ENCODE results near the gene HS3ST4. TPM values are rescaled to one million over a fixed set of nuclear protein-coding genes. Genes with fewer than 3 reads are reported as not detected.

HS3ST4 gene
- total and polyA plus RNA-seq, 11 donors = not detected

DNA sequence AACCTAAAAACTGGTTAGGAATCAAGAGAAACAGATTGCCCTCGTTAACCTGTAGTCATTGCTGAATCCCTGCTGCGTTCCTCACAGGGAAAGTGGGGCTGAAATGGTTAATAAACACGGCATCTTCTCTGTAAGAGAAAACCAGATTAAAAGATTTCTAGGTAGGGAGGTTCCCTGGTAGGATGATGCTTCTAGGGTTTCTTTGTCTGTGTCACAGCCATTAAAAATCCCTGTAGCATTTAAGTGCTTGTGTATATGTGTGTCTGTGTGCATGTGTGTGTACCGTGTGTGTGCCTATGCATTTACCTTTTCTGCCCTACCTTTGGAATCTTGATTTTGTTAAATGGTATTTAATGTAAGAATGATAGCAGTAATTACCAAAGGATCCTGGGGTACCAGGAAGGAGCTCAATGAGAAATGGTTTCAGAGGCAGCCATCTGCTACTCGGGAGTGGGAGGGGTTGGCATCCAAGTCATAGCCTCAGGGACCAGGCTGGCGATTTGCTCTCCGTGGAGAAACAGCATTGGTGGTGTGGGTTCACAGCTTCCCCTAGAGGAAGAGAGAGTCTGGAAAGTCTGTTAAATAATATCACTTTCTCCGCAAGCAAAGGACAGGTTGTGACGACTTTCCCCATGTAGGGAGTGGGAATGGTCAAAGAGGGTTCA is 177.1 kb downstream of the HS3ST4 start:
- peaks cover 0 to 19% (median 0%) of the 10 kb centered on the region in 12 donors for H3K9me3 ChIP-seq
- H3K27me3 ChIP-seq = peaks cover 0 to 12% (median 0%) of the 10 kb centered on the region in 9 donors
- H3K4me1 ChIP-seq = no peaks in the 10 kb centered on the region
- no peak for DNase-seq
- intact Hi-C loops (cut with DNase I) = no loop called here
- TF ChIP-seq, protein P1, sequence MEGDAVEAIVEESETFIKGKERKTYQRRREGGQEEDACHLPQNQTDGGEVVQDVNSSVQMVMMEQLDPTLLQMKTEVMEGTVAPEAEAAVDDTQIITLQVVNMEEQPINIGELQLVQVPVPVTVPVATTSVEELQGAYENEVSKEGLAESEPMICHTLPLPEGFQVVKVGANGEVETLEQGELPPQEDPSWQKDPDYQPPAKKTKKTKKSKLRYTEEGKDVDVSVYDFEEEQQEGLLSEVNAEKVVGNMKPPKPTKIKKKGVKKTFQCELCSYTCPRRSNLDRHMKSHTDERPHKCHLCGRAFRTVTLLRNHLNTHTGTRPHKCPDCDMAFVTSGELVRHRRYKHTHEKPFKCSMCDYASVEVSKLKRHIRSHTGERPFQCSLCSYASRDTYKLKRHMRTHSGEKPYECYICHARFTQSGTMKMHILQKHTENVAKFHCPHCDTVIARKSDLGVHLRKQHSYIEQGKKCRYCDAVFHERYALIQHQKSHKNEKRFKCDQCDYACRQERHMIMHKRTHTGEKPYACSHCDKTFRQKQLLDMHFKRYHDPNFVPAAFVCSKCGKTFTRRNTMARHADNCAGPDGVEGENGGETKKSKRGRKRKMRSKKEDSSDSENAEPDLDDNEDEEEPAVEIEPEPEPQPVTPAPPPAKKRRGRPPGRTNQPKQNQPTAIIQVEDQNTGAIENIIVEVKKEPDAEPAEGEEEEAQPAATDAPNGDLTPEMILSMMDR (IDR thresholded peaks at IDR 0.05) = no peak
- TF ChIP-seq POLR2A (IDR thresholded peaks at IDR 0.05) = no peak
- ATAC-seq = no peak
- H3K36me3 ChIP-seq = no peaks in the 10 kb centered on the region
- 37 to 49% (median 48%) methylated on average over 9 of the region's 9 CpGs for WGBS, 4 donors
- no peak overlapping the region for H3K27ac ChIP-seq
- H3K4me3 ChIP-seq = no peak overlapping the region

DNA sequence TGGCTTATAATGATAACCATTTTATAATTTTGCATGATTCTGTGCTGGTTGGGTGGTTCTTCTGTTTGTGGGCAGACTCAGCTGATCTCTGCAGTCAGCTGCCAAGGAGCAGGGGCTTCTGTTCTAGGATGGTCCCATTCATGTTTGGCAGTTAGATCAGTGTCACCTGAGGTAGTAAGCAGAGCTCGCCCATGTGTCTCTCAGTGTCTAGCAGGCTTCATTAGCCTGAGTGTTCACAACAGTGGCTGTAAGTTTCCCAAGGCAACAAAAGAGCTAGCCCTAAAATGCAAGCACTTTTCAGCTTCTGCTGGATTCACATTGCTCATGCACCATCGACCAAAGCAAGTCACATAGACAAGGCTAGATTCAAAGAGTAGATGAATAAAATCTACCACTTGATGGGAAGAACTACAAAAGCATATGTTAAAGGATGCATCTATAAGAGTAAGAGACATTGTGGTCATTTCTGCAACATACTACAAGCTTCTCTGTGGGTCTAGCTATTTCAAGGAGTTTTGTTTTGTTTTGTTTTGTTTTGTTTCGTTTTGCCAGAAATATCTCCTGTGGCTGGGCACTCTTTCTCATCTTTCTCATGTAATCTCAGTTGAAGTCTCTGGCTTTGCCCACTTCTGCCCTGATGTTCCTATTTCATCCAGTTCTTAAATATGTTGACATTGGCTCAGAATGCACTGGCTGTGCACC is 180.8 kb downstream of the HS3ST4 start:
- WGBS, 4 donors = 54 to 71% (median 64%) methylated on average over 3 of the region's 3 CpGs
- H3K4me3 ChIP-seq = no peak overlapping the region
- TF ChIP-seq, protein P1 (IDR thresholded peaks at IDR 0.05) = no peak
- TF ChIP-seq POLR2A (IDR thresholded peaks at IDR 0.05) = no peak
- H3K4me1 ChIP-seq = no peaks in the 10 kb centered on the region
- intact Hi-C loops (cut with DNase I) = no loop called here
- no peak for ATAC-seq
- no peaks in the 10 kb centered on the region for H3K9me3 ChIP-seq
- peaks cover 0 to 17% (median 0%) of the 10 kb centered on the region in 9 donors for H3K27me3 ChIP-seq
- H3K36me3 ChIP-seq = no peaks in the 10 kb centered on the region
- no peak overlapping the region for H3K27ac ChIP-seq
- no peak for DNase-seq

DNA sequence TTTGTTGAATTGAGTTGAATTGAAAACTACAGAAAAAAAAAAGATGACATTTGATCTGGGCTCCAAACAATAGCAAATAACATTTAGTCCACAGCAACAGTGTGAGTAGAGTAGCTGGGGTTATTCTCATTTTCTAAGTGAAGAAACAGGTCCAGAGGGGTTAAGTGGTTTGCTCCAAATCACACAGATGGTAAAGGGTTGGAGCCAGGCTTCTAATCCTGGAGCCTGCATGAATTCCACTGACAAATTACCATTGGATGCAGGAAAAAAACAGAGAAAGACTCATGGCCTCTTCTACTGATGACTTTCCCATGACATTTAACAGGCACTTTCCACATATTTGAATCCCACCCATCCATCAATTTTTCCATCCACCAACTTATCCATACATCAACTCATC is 182.4 kb downstream of the HS3ST4 start:
- intact Hi-C loops (cut with DNase I) = no loop called here
- DNase-seq = no peak
- H3K36me3 ChIP-seq = no peaks in the 10 kb centered on the region
- H3K27ac ChIP-seq = no peak overlapping the region
- no peaks in the 10 kb centered on the region for H3K9me3 ChIP-seq
- H3K4me3 ChIP-seq = no peak overlapping the region
- peaks cover 0 to 8% (median 0%) of the 10 kb centered on the region in 9 donors for H3K27me3 ChIP-seq
- no peak for ATAC-seq
- H3K4me1 ChIP-seq = no peaks in the 10 kb centered on the region
- TF ChIP-seq, protein P1 (IDR thresholded peaks at IDR 0.05) = no peak
- no peak for TF ChIP-seq POLR2A (IDR thresholded peaks at IDR 0.05)

DNA sequence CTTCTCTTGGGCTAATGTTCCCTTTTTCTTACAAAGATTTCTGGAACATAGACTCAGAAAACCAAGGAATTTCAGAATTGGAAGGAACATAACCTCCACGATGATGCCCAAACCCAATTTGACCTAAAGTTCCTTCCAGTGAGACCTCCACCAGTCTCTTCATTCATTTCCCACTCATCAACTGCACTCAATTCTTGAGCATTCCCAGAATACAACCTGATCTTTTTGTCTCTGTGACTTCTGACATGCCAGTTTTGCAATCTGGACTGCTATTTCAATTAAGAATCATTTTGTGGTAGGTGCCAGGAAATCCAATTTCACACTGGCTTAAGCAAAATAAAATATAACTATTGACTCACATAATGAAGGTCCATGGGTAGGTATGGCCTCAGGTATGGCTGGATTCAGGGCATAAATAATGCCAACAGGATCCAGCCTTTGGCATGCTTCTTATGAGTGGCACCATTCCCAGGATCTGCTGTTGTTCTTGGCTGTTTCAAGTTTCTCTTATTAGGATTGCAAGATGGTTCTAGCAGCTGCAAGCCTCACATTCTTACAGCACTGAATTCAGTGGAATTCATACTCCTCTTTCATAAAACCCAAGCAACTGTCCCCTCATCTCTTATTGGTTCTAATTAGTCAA is 184.3 kb downstream of the HS3ST4 start:
- intact Hi-C loops (cut with DNase I) = no loop called here
- no peak overlapping the region for H3K27ac ChIP-seq
- no peaks in the 10 kb centered on the region for H3K4me1 ChIP-seq
- H3K27me3 ChIP-seq = peaks cover 0 to 5% (median 0%) of the 10 kb centered on the region in 9 donors
- no peaks in the 10 kb centered on the region for H3K36me3 ChIP-seq
- 79 to 90% (median 84%) methylated on average over 1 of the region's 1 CpG for WGBS, 4 donors
- TF ChIP-seq, protein P1 (IDR thresholded peaks at IDR 0.05) = no peak
- no peak for TF ChIP-seq POLR2A (IDR thresholded peaks at IDR 0.05)
- no peak for DNase-seq
- no peak for ATAC-seq
- H3K9me3 ChIP-seq = no peaks in the 10 kb centered on the region
- H3K4me3 ChIP-seq = no peak overlapping the region
